HG02623 (cell line): Measurements from ENCODE around the gene TXNDC11.

Source experiments
- ATAC-seq: cut with Tn5 transposase; IDR thresholded peaks from one replicate; pipeline ENCODE4 v1.9.1; 2021; ENCODE audit warnings: moderate library complexity; ENCODE audit not compliant: unreplicated experiment

TXNDC11 gene

GRCh38 chr16:11632455-11632939 lies 110.2 kb downstream of the TXNDC11 start:
- no peak for ATAC-seq

- no peak for ATAC-seq
Observed at GRCh38 chr16:11631214-11631613, 111.4 kb downstream of the TXNDC11 start.

DNA sequence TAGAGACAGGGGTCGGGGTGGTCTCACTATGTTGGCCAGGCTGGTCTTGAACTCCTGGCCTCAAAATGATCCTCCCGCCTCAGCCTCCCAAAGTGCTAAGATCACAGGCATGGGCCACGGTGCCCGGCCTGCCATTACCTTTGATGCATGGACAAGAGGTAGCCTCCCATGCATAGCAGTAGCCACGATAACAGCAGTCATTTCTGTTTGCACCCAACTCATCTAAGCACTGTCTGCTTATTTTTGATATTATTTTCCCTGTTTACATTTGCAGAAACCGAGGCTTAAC lies 111.9 kb downstream of the TXNDC11 start:
- ATAC-seq, result no peak

DNA sequence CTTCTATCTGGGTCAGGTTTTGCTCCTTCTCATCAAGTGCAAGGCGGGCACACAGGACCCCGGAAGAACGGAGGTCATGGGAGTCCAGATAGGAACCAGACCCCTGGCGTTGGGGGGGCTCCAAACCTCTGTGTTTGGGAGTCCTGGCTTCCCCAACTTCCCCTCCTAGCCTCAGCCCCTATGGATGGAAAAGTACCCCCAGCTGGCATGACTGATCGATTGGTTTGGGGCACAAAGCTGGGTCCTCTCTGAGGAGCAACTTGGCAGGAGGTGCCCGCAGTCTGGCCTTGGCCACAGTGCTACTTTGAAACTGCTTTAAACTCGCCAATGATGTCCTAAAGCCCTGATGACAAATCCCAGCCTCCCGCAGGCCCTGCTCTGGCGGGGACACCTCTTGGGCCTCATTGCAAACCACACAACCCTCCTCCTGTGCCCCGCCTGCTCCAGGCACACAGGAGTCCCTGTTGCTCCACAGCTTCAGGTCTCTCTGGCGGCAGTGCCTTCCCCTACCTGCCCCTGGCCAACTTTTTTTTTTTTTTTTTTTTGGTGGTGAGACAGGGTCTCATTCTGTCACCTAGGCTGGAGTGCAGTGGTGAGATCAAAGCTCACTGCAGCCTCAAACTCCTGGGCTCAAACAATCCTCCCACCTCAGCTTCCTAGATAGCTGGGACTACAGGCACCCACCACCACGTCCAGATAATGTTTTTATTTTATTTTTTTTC lies 112.5 kb downstream of the TXNDC11 start:
- no peak for ATAC-seq
